Stimulated activated CD4-positive, alpha-beta T cell treated with anti-CD3 and anti-CD28 coated beads, Interleukin-4, amount 100 ng/mL, for 4 hours (primary cell): ENCODE results near the gene DLG5.

Experiments used
- DNase-seq, 2 experiments: peaks; one replicate each; pipeline ENCODE4 v3.0.0-alpha.2; 2020

Gene DLG5

DNA sequence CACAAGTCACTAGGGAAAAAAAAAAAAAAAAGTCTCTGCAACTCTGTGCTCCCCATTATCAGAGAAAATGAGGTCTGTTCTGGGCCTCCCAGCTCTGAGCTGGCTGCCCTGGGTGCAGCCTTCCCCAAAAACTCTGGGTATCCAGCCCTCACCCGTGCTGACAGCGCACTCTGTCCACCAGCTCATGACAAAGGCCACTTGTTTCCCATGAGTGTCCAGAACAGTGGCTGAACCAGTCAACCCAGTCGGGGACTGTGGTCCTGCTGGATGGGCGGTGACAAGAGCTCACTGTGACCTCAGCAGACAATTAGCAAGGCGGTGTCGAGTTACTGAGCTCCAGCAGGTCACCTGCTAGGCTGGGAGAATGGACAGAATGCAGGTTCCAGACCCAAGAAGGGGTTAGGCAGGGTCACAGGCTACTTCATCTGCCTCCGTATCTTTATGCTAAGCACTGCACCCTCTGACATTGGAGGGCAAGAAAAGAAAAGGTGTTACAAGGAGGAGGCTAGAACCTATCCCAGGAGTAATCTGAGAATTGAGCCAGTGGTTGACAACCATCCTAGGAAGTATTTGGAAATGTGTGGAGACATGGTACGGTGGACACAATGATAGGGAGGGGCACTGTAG is 37.2 kb downstream of the DLG5 start:
- DNase-seq: no peak

GRCh38 chr10:77888356-77888703 is 38.2 kb downstream of the DLG5 start:
- DNase-seq: no peak

DNA sequence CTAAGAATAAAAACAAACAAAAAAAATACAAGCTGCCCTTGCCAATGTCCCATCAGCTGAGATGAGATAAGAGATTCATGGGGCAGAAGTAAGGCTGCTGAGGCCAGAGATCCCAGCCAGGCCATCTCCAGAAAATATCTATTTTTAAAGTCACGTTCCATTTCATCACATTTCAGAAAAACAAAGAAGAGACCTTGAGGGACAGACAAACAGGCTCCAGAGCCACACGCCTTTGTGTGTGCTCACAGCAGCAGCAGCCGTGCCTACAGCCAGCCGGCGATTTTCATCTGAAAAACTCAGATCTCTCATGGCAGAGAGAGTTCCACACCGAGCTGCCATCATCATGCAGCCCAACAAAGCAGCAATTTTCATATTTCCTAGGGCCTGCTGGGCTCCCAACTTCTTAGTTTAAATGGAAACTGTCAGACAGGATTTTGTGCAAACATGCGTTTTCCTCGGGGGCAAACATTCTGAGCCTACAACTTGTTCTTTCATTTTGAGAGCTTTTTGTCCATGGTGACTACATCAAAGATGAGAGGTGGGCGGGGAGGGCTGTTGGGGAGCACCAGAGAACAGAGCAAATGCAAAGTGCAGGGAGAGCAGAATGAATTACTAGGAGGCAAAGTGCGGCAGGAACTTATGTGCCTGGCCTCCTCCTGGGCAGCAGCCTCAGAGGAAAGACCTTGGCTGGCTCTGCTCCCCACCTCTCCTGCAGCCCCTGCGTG is 38.8 kb downstream of the DLG5 start:
- DNase-seq: no peak

DNA sequence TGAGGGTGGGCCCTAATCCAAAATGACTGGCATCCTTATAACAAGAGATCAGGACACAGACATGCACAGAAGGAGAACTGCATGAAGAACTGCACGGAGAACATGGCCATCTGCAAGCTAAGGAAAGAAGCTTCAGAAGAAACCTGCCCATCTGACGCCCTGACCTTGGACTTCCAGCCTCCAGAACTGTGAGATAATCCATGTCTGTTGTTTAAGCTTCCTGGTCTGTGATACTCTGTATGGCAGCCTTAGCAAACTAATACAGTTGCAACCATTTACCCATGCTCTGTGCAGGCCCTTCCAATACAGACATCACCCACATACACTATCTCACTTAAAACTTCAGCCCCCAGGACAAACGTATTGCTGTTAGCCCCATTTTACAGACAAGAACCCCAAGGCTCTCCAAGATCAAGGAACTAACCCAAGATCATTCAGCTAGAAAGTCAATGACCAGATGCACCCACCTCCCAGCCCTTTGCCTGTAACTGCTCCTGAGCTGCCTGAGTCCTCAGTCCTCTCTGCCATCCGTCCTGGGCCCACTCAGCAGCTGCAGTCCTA is 39.7 kb downstream of the DLG5 start:
- no peak for DNase-seq

DNA sequence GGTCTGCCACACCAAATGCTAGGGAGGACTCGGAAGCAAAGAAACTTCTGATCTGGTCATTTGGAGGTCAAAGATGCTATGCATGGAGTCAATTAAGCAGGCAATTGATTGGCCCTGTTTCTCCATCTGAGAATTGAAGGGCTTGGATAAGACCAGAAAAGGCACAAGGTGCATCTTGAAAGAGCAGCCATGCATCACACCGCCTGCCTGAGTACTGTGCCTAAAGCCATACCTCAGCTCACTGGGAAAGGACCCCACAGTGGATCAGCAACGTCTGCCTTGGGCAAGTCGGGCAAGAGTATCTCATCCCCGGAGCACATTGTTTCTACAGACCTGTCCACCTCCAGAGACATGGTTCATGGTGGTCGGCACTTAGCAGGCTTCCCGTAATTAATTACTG is 42.4 kb downstream of the DLG5 start:
- DNase-seq: no peak

GRCh38 chr10:77881636-77882035 is 44.9 kb downstream of the DLG5 start:
- DNase-seq: no peak

DNA sequence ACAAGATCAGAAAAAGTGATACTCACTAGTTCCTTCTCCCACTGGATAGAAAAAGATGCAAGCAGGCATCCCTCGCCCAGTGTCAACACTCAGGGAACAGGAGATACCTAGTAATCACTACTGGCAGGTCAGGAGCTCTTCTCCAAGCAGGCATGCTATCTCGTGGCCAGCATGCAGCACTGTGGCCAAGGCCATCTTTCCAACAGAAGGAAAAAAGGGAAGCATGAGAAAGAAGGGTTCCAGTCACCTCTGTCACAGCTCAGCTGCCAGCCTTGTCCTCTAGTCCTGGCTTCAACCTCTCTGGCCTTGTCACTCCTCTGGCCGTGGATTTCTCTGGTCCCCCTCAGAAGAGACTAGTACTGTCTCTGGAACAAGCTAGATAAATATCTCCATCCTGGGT is 45.3 kb downstream of the DLG5 start:
- DNase-seq: no peak

DNA sequence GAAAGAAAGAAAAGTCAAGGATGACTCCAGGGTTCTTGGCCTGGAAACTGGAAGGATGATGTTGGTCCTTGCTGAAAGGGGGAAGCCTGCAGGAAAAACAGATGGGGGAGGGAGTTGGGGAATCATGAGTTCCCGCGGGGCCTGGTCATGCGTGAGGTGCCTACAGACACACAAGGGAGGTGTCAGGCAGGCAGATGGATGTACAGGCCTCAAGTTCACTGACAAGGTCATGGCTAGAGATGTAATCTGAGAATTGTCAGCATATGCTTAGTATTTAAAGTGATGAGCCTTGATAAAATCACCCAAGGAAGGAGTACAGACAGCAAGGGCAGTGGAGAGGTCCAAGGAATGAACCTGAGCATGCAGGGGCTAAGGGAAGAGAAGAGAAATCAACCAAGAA is 46.8 kb downstream of the DLG5 start:
- no peak for DNase-seq

DNA sequence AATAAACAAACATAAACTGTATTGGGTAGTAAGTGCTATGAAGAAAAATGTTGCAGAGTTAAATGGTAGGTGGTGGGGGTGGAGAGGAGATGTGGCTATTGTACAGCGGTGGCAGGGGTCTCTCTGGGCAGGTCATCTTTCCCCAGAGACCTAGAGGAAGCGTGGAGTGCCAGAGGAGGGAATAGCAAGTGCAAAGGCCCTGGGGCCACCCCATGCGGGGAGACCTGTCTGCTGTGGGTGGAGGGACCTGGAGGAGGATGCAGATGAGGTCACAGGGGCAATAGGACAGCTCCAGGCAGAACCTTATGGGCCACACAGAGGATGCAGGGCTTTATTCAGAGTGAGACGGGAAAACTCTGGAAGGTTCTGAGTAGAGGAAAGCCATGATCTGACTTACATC is 47.5 kb downstream of the DLG5 start:
- no peak for DNase-seq

DNA sequence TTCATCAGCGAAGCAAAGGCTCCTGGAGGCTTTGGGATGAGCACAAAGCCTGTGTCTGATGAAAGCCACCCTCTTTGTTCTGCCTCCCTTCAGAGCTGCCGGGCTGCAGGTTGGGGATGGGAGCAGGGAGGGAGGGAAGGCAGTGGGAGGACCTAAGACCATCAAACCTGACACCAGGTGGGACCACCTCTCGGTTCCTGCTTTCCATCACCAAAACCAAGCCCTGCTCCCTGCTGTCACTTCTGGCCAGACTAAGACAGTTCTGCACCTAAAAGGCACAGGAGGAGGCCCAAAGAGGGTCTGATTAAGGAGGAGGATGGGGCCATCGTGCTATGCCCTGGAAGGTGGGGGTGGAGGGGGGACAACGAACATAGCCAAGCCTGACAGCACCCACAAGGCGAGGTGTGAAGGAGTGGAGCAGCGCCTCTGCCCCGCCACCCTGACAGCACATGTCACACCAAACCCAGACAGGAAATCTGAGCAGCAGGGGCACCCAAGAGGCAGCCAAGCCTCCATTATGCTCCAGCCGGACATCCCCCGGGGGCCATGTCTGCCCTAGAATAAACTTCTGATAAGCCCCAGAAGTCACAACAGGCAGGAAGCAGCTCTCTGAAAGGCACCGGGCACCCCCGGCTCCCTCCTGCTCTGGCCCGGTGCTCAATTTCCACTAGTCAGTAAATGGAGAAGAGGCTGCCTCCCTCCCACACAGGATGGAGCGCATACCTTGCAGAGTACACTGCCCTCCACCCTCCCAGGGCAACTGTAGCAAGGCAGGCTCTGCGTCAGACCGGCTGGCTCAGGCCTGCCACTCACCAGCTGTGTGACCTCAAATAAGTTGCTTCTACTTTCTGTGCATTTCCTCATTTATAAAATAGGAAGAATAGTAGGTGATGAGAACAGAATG is 48.9 kb downstream of the DLG5 start:
- DNase-seq: peak in 1 of 2 experiments; percentile 6

DNA sequence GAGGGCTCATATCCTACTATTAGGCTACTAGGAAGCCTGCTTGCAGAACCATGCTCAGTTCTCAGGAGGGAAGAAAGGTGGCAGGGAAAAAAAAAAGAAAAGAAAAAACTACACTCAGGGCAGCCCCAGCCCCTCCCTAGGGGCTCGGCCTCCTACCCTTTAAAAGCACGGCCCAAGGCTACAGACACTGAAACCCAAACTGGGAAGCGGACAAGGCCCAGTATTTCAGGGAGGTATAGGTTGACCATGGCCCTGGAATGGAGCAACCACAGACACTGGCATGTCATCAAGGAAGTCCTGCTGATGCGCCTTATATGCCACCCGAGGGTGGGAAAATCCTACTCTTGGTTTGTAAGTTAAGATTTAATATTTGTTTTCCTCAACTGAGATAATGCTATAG is 50.8 kb downstream of the DLG5 start:
- DNase-seq: no peak

DNA sequence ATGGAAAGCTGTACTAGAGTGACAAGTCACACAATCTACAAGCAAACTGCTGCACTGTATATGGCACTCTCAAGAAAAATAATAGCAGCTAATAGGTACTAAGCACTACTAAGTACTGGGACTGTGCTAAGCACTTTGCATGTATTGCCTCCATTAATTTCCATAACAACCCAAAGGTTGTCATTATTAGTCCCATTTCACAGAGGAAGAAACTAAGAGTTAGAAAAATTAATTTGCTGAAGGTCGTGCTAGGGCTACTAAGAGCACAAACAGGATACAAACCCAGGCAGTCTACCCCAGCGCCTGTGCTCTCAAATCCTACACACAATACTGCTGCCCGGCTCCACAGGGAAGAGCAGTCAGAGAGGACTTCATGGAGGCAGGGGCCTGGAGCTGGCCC is 51.7 kb downstream of the DLG5 start:
- DNase-seq: no peak

DNA sequence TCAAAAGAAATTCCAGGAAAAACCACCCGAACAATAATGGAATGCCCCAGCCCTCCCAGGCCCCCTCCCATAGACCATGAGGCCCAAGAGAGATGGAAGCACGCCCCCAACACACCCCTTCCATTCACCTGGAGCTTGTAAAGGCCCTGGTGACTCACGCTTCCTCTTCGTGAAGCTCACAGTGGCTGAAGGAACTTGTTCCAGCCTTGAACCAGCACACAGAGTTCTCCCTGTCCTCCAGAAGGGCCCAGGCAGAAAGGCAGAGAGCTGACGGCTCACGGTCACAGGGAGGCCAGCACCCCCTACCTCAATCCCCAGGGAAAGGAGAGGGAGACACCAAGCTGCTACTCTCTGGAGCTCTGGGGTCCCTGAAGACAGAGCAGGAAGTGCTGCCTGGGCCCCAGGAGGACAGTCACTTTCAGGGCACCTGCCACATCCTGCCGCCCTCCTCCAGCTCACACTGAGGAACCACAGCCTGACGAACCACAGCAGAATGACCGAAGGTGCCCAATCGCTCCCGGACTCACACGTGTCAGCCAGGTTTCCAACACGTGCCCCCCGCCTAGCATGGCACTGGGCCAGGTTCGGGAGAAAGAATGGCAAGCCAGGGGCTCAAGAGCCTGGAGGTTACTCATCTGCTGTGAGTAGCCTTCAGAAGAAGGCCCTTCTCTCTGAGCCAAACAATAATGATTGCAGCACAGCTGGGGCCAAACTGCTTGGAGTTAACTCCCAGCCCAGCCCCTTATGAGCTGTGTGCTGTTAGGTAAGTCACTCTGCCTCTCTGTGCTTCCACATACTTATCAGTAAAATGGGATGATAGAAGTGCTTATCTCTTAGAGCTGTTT is 52.8 kb downstream of the DLG5 start:
- peak; percentile 7 to 13 for DNase-seq

DNA sequence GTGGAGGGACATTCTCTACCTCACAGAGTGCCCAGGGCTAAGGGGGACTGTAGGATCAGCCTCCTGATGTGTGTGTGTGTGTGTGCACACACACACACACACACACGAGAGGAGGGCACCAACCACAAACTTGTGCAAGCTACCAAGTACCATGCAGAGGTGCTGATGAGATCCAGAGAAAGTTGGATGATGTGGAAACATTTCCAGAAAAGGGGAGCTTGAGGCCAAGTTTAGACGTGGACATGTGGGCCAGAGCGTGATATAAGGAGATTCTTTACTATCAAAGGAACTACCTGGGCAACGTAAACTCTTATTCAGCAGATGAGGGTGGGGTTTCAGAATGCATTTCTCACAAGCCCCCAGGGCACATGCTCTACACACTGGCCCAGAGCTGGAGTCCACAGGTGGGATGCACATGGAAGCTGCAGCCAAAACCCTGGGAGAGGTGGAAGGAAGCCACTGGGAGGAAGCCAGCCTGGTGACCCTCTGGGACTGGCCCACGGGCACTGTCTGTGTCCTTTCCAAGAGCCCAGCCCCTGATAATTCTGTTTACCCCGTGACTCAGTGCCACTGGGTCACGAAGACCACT is 53.5 kb downstream of the DLG5 start:
- no peak for DNase-seq

GRCh38 chr10:77872151-77872946 is 54.2 kb downstream of the DLG5 start:
- no peak for DNase-seq

- DNase-seq: no peak
These were observed 56.7 kb downstream of the DLG5 start for GRCh38 chr10:77869626-77870420.

- DNase-seq: no peak
These were observed 58.0 kb downstream of the DLG5 start for GRCh38 chr10:77868523-77868922.

DNA sequence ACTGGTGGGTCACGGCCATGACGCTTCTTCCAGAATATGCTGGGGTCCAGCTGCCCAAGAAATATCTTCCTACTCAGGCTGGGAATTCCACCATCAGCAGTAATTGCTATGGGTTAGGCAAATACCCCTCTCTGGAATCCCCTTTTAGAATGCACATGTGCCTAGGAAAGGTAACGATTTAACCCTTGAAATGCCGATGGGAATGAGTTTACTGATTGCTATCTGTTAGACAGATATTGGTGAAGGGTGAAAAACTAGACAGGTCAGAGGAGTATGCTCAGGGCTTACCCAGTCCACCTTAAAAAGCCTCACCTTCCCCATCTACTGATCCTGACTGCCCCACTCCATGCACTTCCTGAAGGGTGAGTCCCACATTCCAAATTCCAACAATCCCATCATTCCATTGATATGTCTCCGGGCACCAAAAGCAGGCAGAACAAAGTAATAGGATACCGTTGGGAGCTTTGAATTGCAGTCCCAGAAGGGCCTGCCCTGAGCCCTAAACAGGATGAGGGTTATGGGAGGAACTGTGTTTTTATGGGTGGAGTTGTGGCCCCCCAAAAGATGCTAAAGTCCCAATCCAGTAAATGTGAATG is 59.3 kb downstream of the DLG5 start:
- no peak for DNase-seq

- no peak for DNase-seq
These were observed 60.0 kb downstream of the DLG5 start for GRCh38 chr10:77866598-77866997.
